Fibroblast of lung (primary cell): ENCODE data around the gene OR1K1. TPM values are rescaled to one million over a fixed set of nuclear protein-coding genes. Genes with fewer than 3 reads are reported as not detected.
A peak's percentile ranks its signal among the peaks of the same experiment; 100 is the strongest.

Source experiments
- DNase-seq, 2 donors: peaks; one replicate each; pipeline versions ENCODE4 v3.0.0 to v3.0.0-alpha.2; 2010; ENCODE audit warnings: low read depth in 2 of 2
- H2AFZ ChIP-seq: 2 replicates; pipeline ENCODE4 v1.5.1; 2012; ENCODE audit warnings: low read length, control low read depth, inconsistent platforms
- H3K27ac ChIP-seq: 2 replicates; pipeline ENCODE4 v1.5.1; 2011; ENCODE audit warnings: low read length, control low read depth; ENCODE audit not compliant: insufficient read depth
- H3K27me3 ChIP-seq: 2 replicates; pipeline ENCODE4 v1.5.1; 2011; ENCODE audit warnings: mild to moderate bottlenecking, low read length; ENCODE audit not compliant: control insufficient read depth, insufficient read depth
- H3K36me3 ChIP-seq: 2 replicates; pipeline ENCODE4 v1.5.1; 2011; ENCODE audit warnings: low read length; ENCODE audit not compliant: control insufficient read depth, insufficient read depth
- H3K4me1 ChIP-seq: 2 replicates; pipeline ENCODE4 v1.5.1; 2011; ENCODE audit warnings: low read length; ENCODE audit not compliant: control insufficient read depth, insufficient read depth; ENCODE audit errors: extremely low read depth
- H3K4me2 ChIP-seq: 2 replicates; pipeline ENCODE4 v1.5.1; 2011; ENCODE audit warnings: low read length, control low read depth; ENCODE audit not compliant: insufficient read depth; ENCODE audit errors: extremely low read depth
- H3K4me3 ChIP-seq, 4 experiments: fragments of 200-600 bp in 1 of 4; sonication (generic) in 1 of 4; replicated peaks in 1 of 4; 2 replicates each; pipeline ENCODE4 v1.5.1; 2011 to 2016; ENCODE audit warnings: low read length in 4 of 4, low read depth in 3 of 4, mild to moderate bottlenecking in 3 of 4, control low read depth in 2 of 4, inconsistent platforms in 1 of 4, mixed read lengths in 1 of 4; ENCODE audit not compliant: insufficient read depth in 1 of 4; ENCODE audit errors: control extremely low read depth in 1 of 4
- H3K79me2 ChIP-seq: 2 replicates; pipeline ENCODE4 v1.5.1; 2012; ENCODE audit warnings: mild to moderate bottlenecking, low read length, inconsistent platforms; ENCODE audit not compliant: control insufficient read depth, insufficient read depth
- H3K9ac ChIP-seq: 2 replicates; pipeline ENCODE4 v1.5.1; 2011; ENCODE audit warnings: mild to moderate bottlenecking, low read length, control low read depth; ENCODE audit not compliant: insufficient read depth
- H3K9me3 ChIP-seq: 2 replicates; pipeline ENCODE4 v1.5.1; 2012; ENCODE audit warnings: low read depth, low read length; ENCODE audit not compliant: control insufficient read depth, insufficient read depth
- H4K20me1 ChIP-seq: 2 replicates; pipeline ENCODE4 v1.5.1; 2011; ENCODE audit warnings: low read length; ENCODE audit not compliant: control insufficient read depth, insufficient read depth; ENCODE audit errors: extremely low read depth
- EZH2 ChIP-seq: IDR thresholded peaks from 2 replicates; pipeline ENCODE4 v1.5.1; 2012; ENCODE audit warnings: low read length, control low read depth, mild to moderate bottlenecking; ENCODE audit errors: missing control alignments
- polyA plus RNA-seq, 2 donors: library from polyadenylated mRNA; depleted of rRNA in 1 of 2; stranded (reverse) in 1 of 2; unstranded in 1 of 2; fragments of >200 nt; gene quantifications; 2 replicates each; pipeline ENCODE4 v1.2.1, GENCODE V29; 2011 to 2012; ENCODE audit warnings: missing spikeins in 1 of 2
- total RNA-seq: library from RNA; depleted of rRNA; stranded (reverse); fragments of >200 nt; gene quantifications from 2 replicates; pipeline ENCODE4 v1.2.1, GENCODE V29; 2014
- TF ChIP-seq, protein P1 (sequence below), 2 donors: IDR thresholded peaks in 1 of 2; conservative IDR thresholded peaks in 1 of 2; 1 replicate in 1 of 2; 2 replicates in 1 of 2; pipeline ENCODE4 v1.5.1; 2011 to 2012; ENCODE audit warnings: low read length in 2 of 2, control low read depth in 1 of 2, inconsistent platforms in 1 of 2, low read depth in 1 of 2, mild to moderate bottlenecking in 1 of 2

Gene OR1K1
- total and polyA plus RNA-seq, 2 donors (not counting 1 experiment from before 2014, with no cell fraction given) = not detected

DNA sequence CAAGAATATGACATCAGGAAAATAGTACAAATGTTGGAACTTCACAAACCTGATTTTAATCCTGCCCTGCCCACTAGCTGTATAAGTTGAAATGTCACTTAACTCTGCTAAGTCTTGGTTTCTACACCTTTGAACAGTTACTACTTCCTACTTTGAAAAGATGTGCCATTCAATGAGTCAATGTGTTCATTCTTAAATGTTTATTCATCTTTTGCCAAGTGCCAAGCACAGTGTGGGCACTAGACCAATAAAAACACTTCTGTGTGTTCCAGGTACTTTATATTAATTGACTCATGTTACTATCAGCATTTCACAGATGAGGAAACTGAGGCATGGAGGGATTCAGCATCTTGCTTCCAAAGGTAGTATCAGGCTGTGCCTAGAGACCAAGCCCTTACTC is 15.6 kb downstream of the OR1K1 start:
- peaks cover 3% of the 10 kb centered on the region for H3K36me3 ChIP-seq
- no peak overlapping the region for H3K9ac ChIP-seq
- DNase-seq = no peak
- H3K27me3 ChIP-seq = no peaks in the 10 kb centered on the region
- no peak overlapping the region for H3K27ac ChIP-seq
- no peak overlapping the region for H3K4me3 ChIP-seq
- no peaks in the 10 kb centered on the region for H3K9me3 ChIP-seq
- H3K79me2 ChIP-seq = no peaks in the 10 kb centered on the region
- no peak overlapping the region for H2AFZ ChIP-seq
- H3K4me1 ChIP-seq = no peaks in the 10 kb centered on the region
- H4K20me1 ChIP-seq = no peaks in the 10 kb centered on the region
- no peak for TF ChIP-seq EZH2
- TF ChIP-seq, protein P1, sequence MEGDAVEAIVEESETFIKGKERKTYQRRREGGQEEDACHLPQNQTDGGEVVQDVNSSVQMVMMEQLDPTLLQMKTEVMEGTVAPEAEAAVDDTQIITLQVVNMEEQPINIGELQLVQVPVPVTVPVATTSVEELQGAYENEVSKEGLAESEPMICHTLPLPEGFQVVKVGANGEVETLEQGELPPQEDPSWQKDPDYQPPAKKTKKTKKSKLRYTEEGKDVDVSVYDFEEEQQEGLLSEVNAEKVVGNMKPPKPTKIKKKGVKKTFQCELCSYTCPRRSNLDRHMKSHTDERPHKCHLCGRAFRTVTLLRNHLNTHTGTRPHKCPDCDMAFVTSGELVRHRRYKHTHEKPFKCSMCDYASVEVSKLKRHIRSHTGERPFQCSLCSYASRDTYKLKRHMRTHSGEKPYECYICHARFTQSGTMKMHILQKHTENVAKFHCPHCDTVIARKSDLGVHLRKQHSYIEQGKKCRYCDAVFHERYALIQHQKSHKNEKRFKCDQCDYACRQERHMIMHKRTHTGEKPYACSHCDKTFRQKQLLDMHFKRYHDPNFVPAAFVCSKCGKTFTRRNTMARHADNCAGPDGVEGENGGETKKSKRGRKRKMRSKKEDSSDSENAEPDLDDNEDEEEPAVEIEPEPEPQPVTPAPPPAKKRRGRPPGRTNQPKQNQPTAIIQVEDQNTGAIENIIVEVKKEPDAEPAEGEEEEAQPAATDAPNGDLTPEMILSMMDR (conservative IDR thresholded peaks at IDR 0.05 in 1 of 2, IDR thresholded peaks at IDR 0.05 in 1 of 2; ENCODE audit: low read depth in 1 of 2, low read length in 2 of 2) = no peak
- no peak overlapping the region for H3K4me2 ChIP-seq

DNA sequence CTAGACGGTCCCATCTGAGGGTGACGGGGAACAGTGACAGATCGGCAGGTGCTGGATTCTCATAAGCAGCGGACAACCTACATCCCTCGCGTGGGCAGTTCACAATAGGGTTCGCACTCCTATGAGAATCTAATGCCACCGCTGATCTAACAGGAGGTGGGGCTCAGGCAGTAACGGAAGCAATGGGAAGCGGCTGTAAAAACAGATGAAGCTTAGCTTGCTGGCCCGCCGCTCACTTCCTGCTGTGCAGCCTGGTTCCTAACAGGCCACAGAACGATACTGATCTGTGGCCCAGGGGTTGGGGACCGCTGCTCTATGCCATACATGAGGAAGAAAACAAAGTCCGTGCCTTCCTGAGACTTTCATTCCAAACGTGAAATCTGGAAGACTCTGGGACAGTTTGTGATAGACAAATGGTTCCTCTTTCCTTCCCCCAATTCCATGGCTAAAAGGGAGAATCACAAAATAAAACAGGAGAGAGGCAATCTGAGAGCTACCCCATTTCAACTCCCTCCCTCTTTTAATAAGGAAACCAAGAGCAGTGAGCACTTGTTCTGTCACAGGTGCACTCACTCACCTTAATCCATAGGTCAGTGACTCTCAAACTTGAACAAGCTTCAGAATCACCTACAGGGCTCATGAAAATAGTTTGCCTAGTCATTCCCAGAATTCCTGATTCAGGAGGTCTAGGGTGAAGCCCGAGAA is 16.4 kb downstream of the OR1K1 start:
- Histone ChIP-seq H2AFZ (no peak overlapping the region), H3K9me3 (no peaks in the 10 kb centered on the region), H3K36me3 (peaks cover 3% of the 10 kb centered on the region), H3K9ac (no peak overlapping the region), H4K20me1 (no peaks in the 10 kb centered on the region), H3K79me2 (no peaks in the 10 kb centered on the region), H3K4me3 (no peak overlapping the region), H3K27ac (no peak overlapping the region), H3K4me2 (no peak overlapping the region), H3K27me3 (no peaks in the 10 kb centered on the region), H3K4me1 (no peaks in the 10 kb centered on the region)
- TF ChIP-seq, protein P1 (conservative IDR thresholded peaks at IDR 0.05 in 1 of 2, IDR thresholded peaks at IDR 0.05 in 1 of 2; ENCODE audit: low read depth in 1 of 2, low read length in 2 of 2) = no peak
- no peak for TF ChIP-seq EZH2
- DNase-seq = no peak

DNA sequence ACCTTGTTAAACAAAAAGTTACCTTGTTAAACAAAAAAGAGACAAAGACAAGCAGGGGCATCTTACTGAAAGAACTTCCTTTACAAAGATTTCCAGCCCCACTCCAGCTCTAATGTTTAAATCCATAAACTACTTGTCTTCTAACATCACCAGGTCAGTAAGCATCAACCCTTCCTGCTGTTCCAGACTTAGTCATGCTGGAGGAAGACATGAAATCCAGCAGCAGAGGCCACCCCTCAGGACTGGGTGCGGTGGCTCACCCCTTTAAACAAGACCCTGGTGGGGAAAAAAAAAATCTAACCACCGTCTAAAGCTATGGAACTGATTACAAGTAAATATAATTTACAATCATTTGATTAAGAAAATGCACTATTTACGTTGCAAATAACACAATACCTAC is 19.4 kb downstream of the OR1K1 start:
- H3K9me3 ChIP-seq = no peaks in the 10 kb centered on the region
- no peaks in the 10 kb centered on the region for H3K4me1 ChIP-seq
- TF ChIP-seq, protein P1 (conservative IDR thresholded peaks at IDR 0.05 in 1 of 2, IDR thresholded peaks at IDR 0.05 in 1 of 2; ENCODE audit: low read depth in 1 of 2, low read length in 2 of 2) = no peak
- TF ChIP-seq EZH2 = no peak
- no peaks in the 10 kb centered on the region for H4K20me1 ChIP-seq
- no peak overlapping the region for H3K4me2 ChIP-seq
- peaks cover 4% of the 10 kb centered on the region for H3K79me2 ChIP-seq
- peaks cover 6% of the 10 kb centered on the region for H3K36me3 ChIP-seq
- no peak overlapping the region for H3K4me3 ChIP-seq
- no peak overlapping the region for H2AFZ ChIP-seq
- H3K9ac ChIP-seq = no peak overlapping the region
- no peaks in the 10 kb centered on the region for H3K27me3 ChIP-seq
- H3K27ac ChIP-seq = peak overlapping the region; percentile 4
- DNase-seq = peak; percentile 51 to 69
